Transverse colon (tissue), 4 donors: ENCODE results near the gene CITED2.

Experiments used
- CTCF ChIP-seq, 5 experiments: fragments of 200-600 bp in 3 of 5; fragments of 450-650 bp in 2 of 5; sonication (generic) in 3 of 5; IDR thresholded peaks; 1 replicate in 2 of 5; 2 replicates in 3 of 5; pipeline ENCODE4 v1.5.1; 2016 to 2017; ENCODE audit warnings: antibody characterized with exemption in 5 of 5, inconsistent platforms in 3 of 5, mild to moderate bottlenecking in 2 of 5, moderate library complexity in 1 of 5
- EP300 ChIP-seq: sonication (generic); formaldehyde crosslinking; IDR thresholded peaks from one replicate; pipeline ENCODE4 v1.6.1; 2017; ENCODE audit warnings: antibody characterized with exemption, low read depth
- POLR2A ChIP-seq: fragments of 450-650 bp; IDR thresholded peaks from one replicate; pipeline ENCODE4 v1.6.1; 2016; ENCODE audit warnings: antibody characterized with exemption, mild to moderate bottlenecking, moderate library complexity
- POLR2AphosphoS5 ChIP-seq, 3 donors: sonication (generic); formaldehyde crosslinking; IDR thresholded peaks; one replicate each; pipeline ENCODE4 v1.6.1; 2016; ENCODE audit warnings: antibody characterized with exemption in 3 of 3

GRCh38 chr6:139378226-139378625 is 3.8 kb upstream of the CITED2 start:
- no peak for TF ChIP-seq POLR2A
- TF ChIP-seq CTCF (IDR thresholded peaks at IDR 0.05), result no peak
- TF ChIP-seq EP300, result no peak
- TF ChIP-seq POLR2AphosphoS5 (IDR thresholded peaks at IDR 0.05), result no peak
